Activated CD8-positive, alpha-beta T cell treated with anti-CD3 and anti-CD28 coated beads, Interleukin-2, amount 10 ng/mL, durations not matched to agents 7 days and 5 days (primary cell): ENCODE measurements around the gene RERG. TPM values are rescaled to one million over a fixed set of nuclear protein-coding genes. Genes with fewer than 3 reads are reported as not detected.

Experiments
- ATAC-seq: fragments of 150-1000 bp; cut with Tn5 transposase; one replicate; pipeline ENCODE4 v1.10.0; 2021; ENCODE audit warnings: moderate library complexity
- CTCF ChIA-PET: fragments of 350-600 bp; sonication (Branson Sonifier 250); formaldehyde crosslinking; loops from one replicate; lab custom pipeline; 2021; ENCODE audit warnings: antibody characterized with exemption; lab: Charles Lee
- POLR2A ChIA-PET: fragments of 350-600 bp; sonication (Branson Sonifier 250); formaldehyde crosslinking; loops from one replicate; lab custom pipeline; 2021; ENCODE audit warnings: antibody characterized with exemption; lab: Charles Lee
- DNase-seq: peaks from one replicate; pipeline ENCODE4 v3.0.0-alpha.2; 2020
- H3K27ac Mint-ChIP-seq: one replicate; pipeline ENCODE4 v1.8.0; 2021; ENCODE audit warnings: mild to moderate bottlenecking, mixed read lengths
- H3K27me3 Mint-ChIP-seq: one replicate; pipeline ENCODE4 v1.8.0; 2021; ENCODE audit warnings: low read depth, mixed read lengths
- H3K36me3 Mint-ChIP-seq: one replicate; pipeline ENCODE4 v1.8.0; 2021; ENCODE audit warnings: low read depth, mixed read lengths
- H3K4me1 Mint-ChIP-seq: one replicate; pipeline ENCODE4 v1.8.0; 2021; ENCODE audit warnings: low read depth, mixed read lengths
- H3K4me3 Mint-ChIP-seq: one replicate; pipeline ENCODE4 v1.8.0; 2021; ENCODE audit warnings: mild to moderate bottlenecking, mixed read lengths
- H3K9me3 Mint-ChIP-seq: one replicate; pipeline ENCODE4 v1.8.0; 2022; ENCODE audit warnings: mixed read lengths; ENCODE audit not compliant: insufficient read depth
- total RNA-seq, 2 experiments: library from RNA; stranded (reverse); gene quantifications; one replicate each; pipeline ENCODE4 v1.2.3, GENCODE V29; 2021

The RERG gene
- total RNA-seq: not detected

- ChIA-PET POLR2A (no interaction called here), CTCF (interaction anchor here (0.6 to 3.6 kb wide), 45 partner anchors 8 to 1242 kb away, joined by 3 to 41 read pairs (median 4); partner anchors contain the start of genes C12orf60 and WBP11)
These were observed at the start of gene RERG for GRCh38 chr12:15220915-15221885. TSS of gene RERG (minus strand) at chr12:15221417. CDS start at chr12:15217489, 3,928 bp downstream.

GRCh38 chr12:15270591-15270990 lies 49.4 kb upstream of the RERG start:
- Mint-ChIP-seq H3K4me3 (no peak overlapping the region), H3K36me3 (no peaks in the 10 kb centered on the region), H3K27ac (no peak overlapping the region), H3K9me3 (no peaks in the 10 kb centered on the region), H3K4me1 (no peaks in the 10 kb centered on the region), H3K27me3 (peaks cover 3% of the 10 kb centered on the region)
- ATAC-seq (no peak), DNase-seq (no peak)
- POLR2A ChIA-PET: no interaction called here
- CTCF ChIA-PET: interaction anchor here (1.8 kb wide), 1 partner anchor 42 kb away, joined by 7 read pairs; no protein-coding TSS in a partner anchor

More at GRCh38 chr12:15220915-15221885, at the start of gene RERG:
- no peaks in the 10 kb centered on the region for H3K36me3 Mint-ChIP-seq
- peak; percentile 76 for DNase-seq
- peak; percentile 100 for ATAC-seq
- H3K27ac Mint-ChIP-seq: no peak within 1 kb of the TSS
- H3K27me3 Mint-ChIP-seq: peaks cover 35% of the 10 kb centered on the region
- peaks cover 6% of the 10 kb centered on the region for H3K4me1 Mint-ChIP-seq
- H3K9me3 Mint-ChIP-seq: no peaks in the 10 kb centered on the region
- H3K4me3 Mint-ChIP-seq: peak within 1 kb of the TSS; percentile 52

GRCh38 chr12:15268927-15269552 lies 47.8 kb upstream of the RERG start:
- peaks cover 3% of the 10 kb centered on the region for H3K27me3 Mint-ChIP-seq
- H3K4me1 Mint-ChIP-seq: no peaks in the 10 kb centered on the region
- H3K36me3 Mint-ChIP-seq: no peaks in the 10 kb centered on the region
- no peak overlapping the region for H3K4me3 Mint-ChIP-seq
- ATAC-seq (peak; percentile 75), DNase-seq (peak; percentile 51)
- H3K9me3 Mint-ChIP-seq: no peaks in the 10 kb centered on the region
- POLR2A ChIA-PET: no interaction called here
- CTCF ChIA-PET: interaction anchor here (0.8 to 1.8 kb wide), 8 partner anchors 9 to 420 kb away, joined by 3 to 12 read pairs (median 4); partner anchors contain the start of gene RERG
- no peak overlapping the region for H3K27ac Mint-ChIP-seq

GRCh38 chr12:15268309-15268708 lies 47.1 kb upstream of the RERG start:
- Mint-ChIP-seq H3K4me3 (no peak overlapping the region), H3K27me3 (peaks cover 3% of the 10 kb centered on the region), H3K4me1 (no peaks in the 10 kb centered on the region), H3K9me3 (no peaks in the 10 kb centered on the region), H3K27ac (no peak overlapping the region), H3K36me3 (no peaks in the 10 kb centered on the region)
- CTCF ChIA-PET: no interaction called here
- DNase-seq (no peak), ATAC-seq (no peak)
- POLR2A ChIA-PET: no interaction called here

- no peak overlapping the region for H3K27ac Mint-ChIP-seq
- H3K4me3 Mint-ChIP-seq: no peak overlapping the region
- H3K27me3 Mint-ChIP-seq: peaks cover 3% of the 10 kb centered on the region
- CTCF ChIA-PET: no interaction called here
- H3K36me3 Mint-ChIP-seq: no peaks in the 10 kb centered on the region
- DNase-seq (no peak), ATAC-seq (no peak)
- no peaks in the 10 kb centered on the region for H3K4me1 Mint-ChIP-seq
- POLR2A ChIA-PET: no interaction called here
- H3K9me3 Mint-ChIP-seq: no peaks in the 10 kb centered on the region
These were observed 44.7 kb upstream of the RERG start for GRCh38 chr12:15265875-15266274.

- ATAC-seq (no peak), DNase-seq (no peak)
- Mint-ChIP-seq H3K27ac (no peak overlapping the region), H3K27me3 (peaks cover 28% of the 10 kb centered on the region), H3K4me1 (no peaks in the 10 kb centered on the region), H3K9me3 (no peaks in the 10 kb centered on the region), H3K36me3 (no peaks in the 10 kb centered on the region), H3K4me3 (no peak overlapping the region)
- POLR2A ChIA-PET: no interaction called here
- CTCF ChIA-PET: no interaction called here
These were observed 35.5 kb upstream of the RERG start for GRCh38 chr12:15256761-15257160.

GRCh38 chr12:15253990-15254389 lies 32.8 kb upstream of the RERG start:
- CTCF ChIA-PET: interaction anchor here (0.6 to 1.6 kb wide), 3 partner anchors 23 to 790 kb away, joined by 3 to 4 read pairs (median 3); partner anchors contain the start of gene RERG

GRCh38 chr12:15244926-15245325 lies 23.7 kb upstream of the RERG start:
- H3K27ac Mint-ChIP-seq: no peak overlapping the region
- ATAC-seq (no peak), DNase-seq (no peak)
- peaks cover 26% of the 10 kb centered on the region for H3K27me3 Mint-ChIP-seq
- no peaks in the 10 kb centered on the region for H3K36me3 Mint-ChIP-seq
- ChIA-PET CTCF (no interaction called here), POLR2A (no interaction called here)
- H3K9me3 Mint-ChIP-seq: no peaks in the 10 kb centered on the region
- no peaks in the 10 kb centered on the region for H3K4me1 Mint-ChIP-seq
- H3K4me3 Mint-ChIP-seq: no peak overlapping the region

More at GRCh38 chr12:15253990-15254389, 32.8 kb upstream of the RERG start:
- no peak for DNase-seq
- Mint-ChIP-seq H3K4me1 (no peaks in the 10 kb centered on the region), H3K4me3 (no peak overlapping the region), H3K27ac (no peak overlapping the region), H3K9me3 (no peaks in the 10 kb centered on the region), H3K36me3 (no peaks in the 10 kb centered on the region), H3K27me3 (peaks cover 39% of the 10 kb centered on the region)
- ATAC-seq: no peak
- POLR2A ChIA-PET: no interaction called here

- CTCF ChIA-PET: no interaction called here
- Mint-ChIP-seq H3K4me3 (no peak overlapping the region), H3K9me3 (no peaks in the 10 kb centered on the region), H3K27me3 (peaks cover 29% of the 10 kb centered on the region), H3K27ac (no peak overlapping the region), H3K36me3 (no peaks in the 10 kb centered on the region), H3K4me1 (no peaks in the 10 kb centered on the region)
- DNase-seq (no peak), ATAC-seq (no peak)
- POLR2A ChIA-PET: no interaction called here
These were observed 23.1 kb upstream of the RERG start for GRCh38 chr12:15244341-15244740.

- ATAC-seq (no peak), DNase-seq (no peak)
- Mint-ChIP-seq H3K4me1 (no peaks in the 10 kb centered on the region), H3K9me3 (no peaks in the 10 kb centered on the region), H3K36me3 (no peaks in the 10 kb centered on the region), H3K27ac (no peak overlapping the region), H3K27me3 (peaks cover 25% of the 10 kb centered on the region), H3K4me3 (no peak overlapping the region)
- ChIA-PET POLR2A (no interaction called here), CTCF (interaction anchor here (1.8 kb wide), 1 partner anchor 22 kb away, joined by 6 read pairs; the partner anchor contains the start of gene RERG)
These were observed 21.9 kb upstream of the RERG start for GRCh38 chr12:15243102-15243501.

GRCh38 chr12:15240898-15241297 lies 19.7 kb upstream of the RERG start:
- Mint-ChIP-seq H3K9me3 (no peaks in the 10 kb centered on the region), H3K36me3 (no peaks in the 10 kb centered on the region), H3K4me1 (no peaks in the 10 kb centered on the region), H3K27me3 (peaks cover 31% of the 10 kb centered on the region), H3K27ac (no peak overlapping the region), H3K4me3 (no peak overlapping the region)
- POLR2A ChIA-PET: interaction anchor here (0.6 kb wide), 1 partner anchor 1112 kb away, joined by 3 read pairs; no protein-coding TSS in a partner anchor
- CTCF ChIA-PET: no interaction called here
- DNase-seq: no peak
- ATAC-seq: no peak
